Neural cell (in vitro differentiated cells): Measurements from ENCODE around the gene IFT43.

Experiments
- EP300 ChIP-seq: fragments of 450-650 bp; conservative IDR thresholded peaks from 2 replicates; pipeline ENCODE4 v1.6.1; 2014; ENCODE audit warnings: antibody characterized with exemption, mild to moderate bottlenecking, moderate library complexity; ENCODE audit not compliant: poor library complexity, severe bottlenecking
- EZH2 ChIP-seq: fragments of 200-600, 300-800 bp; shearing (Covaris generic), sonication (generic); IDR thresholded peaks from 2 replicates; pipeline ENCODE4 v1.6.1; 2014; ENCODE audit warnings: antibody characterized with exemption, low read length, borderline replicate concordance, mild to moderate bottlenecking; ENCODE audit not compliant: insufficient read depth, poor library complexity, severe bottlenecking
- MXI1 ChIP-seq: fragments of 450-650 bp; conservative IDR thresholded peaks from 2 replicates; pipeline ENCODE4 v1.6.1; 2014; ENCODE audit warnings: antibody characterized with exemption, mild to moderate bottlenecking; ENCODE audit not compliant: poor library complexity, severe bottlenecking
- POLR2AphosphoS5 ChIP-seq: IDR thresholded peaks from 2 replicates; pipeline ENCODE4 v1.6.1; 2012
- SMC3 ChIP-seq: fragments of 450-650 bp; conservative IDR thresholded peaks from 2 replicates; pipeline ENCODE4 v1.6.1; 2014; ENCODE audit warnings: antibody characterized with exemption, mild to moderate bottlenecking, moderate library complexity; ENCODE audit not compliant: poor library complexity
- TF ChIP-seq, protein P1 (sequence below): fragments of 450-650 bp; IDR thresholded peaks from 2 replicates; pipeline ENCODE4 v1.5.1; 2014; ENCODE audit warnings: antibody characterized with exemption, mild to moderate bottlenecking, moderate library complexity; ENCODE audit not compliant: poor library complexity, severe bottlenecking

DNA sequence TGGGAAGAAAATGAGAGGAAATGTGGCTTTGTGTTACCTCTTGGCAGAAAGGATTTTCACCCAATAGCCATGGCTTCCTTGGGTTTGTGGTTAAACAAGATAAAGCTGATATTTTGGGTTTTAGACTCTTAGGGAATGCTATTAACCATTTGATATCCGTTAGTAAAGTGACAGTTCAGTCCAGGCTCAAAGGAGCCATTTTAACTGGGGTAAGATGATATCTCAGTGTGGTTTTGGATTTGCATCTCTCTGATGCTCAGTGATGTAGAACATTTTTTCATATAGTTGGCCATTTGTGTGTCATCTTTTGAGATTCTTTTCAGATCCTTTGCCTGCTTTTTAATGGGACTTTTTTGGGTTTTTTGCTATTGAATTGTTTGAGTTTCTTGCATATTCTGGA lies 30.1 kb downstream of the IFT43 start:
- TF ChIP-seq POLR2AphosphoS5, result no peak
- TF ChIP-seq MXI1, result no peak
- TF ChIP-seq EP300, result no peak
- TF ChIP-seq, protein P1, sequence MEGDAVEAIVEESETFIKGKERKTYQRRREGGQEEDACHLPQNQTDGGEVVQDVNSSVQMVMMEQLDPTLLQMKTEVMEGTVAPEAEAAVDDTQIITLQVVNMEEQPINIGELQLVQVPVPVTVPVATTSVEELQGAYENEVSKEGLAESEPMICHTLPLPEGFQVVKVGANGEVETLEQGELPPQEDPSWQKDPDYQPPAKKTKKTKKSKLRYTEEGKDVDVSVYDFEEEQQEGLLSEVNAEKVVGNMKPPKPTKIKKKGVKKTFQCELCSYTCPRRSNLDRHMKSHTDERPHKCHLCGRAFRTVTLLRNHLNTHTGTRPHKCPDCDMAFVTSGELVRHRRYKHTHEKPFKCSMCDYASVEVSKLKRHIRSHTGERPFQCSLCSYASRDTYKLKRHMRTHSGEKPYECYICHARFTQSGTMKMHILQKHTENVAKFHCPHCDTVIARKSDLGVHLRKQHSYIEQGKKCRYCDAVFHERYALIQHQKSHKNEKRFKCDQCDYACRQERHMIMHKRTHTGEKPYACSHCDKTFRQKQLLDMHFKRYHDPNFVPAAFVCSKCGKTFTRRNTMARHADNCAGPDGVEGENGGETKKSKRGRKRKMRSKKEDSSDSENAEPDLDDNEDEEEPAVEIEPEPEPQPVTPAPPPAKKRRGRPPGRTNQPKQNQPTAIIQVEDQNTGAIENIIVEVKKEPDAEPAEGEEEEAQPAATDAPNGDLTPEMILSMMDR, result no peak
- TF ChIP-seq EZH2, result no peak
- TF ChIP-seq SMC3, result no peak
